DMS153 (cell line): ENCODE results near the gene TSNAXIP1.
"Not testable (repeated sequence)": the region's sequence is repeated elsewhere in the genome, so short reads cannot be mapped to it uniquely, and the experiment has no call there.

Experiments
- DNase-seq: peaks from one replicate; lab custom pipeline; 2025; lab: John Stamatoyannopoulos, UW

The TSNAXIP1 gene

DNA sequence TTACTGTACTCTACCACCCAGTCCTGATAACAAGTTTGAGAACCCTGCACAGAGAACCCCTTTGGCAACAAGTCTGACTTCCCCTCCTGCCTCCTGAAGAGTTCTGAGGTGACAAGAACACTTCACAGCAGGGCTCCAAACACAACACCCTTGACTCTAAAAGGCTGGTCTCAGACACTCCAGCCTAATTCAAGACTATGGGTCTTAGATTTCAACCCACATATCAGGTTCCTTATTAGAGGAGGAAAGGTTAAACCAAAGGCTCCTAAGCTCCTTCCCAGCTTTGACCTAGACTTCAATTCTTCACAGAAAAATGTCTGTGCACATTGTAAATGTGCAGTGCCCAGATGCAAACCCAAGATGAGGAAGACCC is 23.4 kb upstream of the TSNAXIP1 start:
- DNase-seq: no peak

DNA sequence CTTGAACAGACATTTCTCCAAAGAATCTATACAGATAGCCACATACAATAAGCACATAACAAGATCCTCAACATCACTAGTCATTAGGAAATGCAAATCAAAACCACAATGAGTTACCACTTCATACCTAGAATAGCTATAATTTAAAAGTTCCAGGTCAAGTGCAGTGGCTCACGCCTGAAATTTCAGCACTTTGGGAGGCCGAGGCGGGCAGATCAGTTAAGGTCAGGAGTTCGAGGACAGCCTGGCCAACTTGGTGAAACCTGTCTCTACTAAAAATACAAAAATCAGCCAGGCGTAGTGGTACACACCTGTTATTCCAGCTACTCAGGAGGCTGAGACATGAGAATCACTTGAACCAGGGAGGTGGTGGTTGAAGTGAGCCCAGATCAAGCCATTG is 20.2 kb upstream of the TSNAXIP1 start:
- no peak for DNase-seq

DNA sequence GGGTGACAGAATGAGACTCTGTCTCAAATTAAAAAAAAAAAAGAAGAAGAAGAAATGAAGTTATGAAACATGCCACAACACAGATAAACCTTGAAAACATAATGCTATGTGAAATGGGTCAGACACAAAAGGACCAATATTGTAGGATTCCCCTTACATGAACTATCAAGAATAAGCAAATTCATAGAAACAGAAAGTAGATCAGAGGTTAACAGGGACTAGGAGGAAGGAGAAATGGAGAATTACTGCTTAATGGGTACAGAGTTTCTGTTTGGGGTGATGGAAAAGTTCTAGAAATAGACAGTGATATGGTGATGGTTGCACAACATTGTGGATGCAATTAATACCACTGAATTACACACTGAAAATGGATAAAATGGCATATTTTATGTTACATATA is 16.6 kb upstream of the TSNAXIP1 start:
- DNase-seq: no peak

DNA sequence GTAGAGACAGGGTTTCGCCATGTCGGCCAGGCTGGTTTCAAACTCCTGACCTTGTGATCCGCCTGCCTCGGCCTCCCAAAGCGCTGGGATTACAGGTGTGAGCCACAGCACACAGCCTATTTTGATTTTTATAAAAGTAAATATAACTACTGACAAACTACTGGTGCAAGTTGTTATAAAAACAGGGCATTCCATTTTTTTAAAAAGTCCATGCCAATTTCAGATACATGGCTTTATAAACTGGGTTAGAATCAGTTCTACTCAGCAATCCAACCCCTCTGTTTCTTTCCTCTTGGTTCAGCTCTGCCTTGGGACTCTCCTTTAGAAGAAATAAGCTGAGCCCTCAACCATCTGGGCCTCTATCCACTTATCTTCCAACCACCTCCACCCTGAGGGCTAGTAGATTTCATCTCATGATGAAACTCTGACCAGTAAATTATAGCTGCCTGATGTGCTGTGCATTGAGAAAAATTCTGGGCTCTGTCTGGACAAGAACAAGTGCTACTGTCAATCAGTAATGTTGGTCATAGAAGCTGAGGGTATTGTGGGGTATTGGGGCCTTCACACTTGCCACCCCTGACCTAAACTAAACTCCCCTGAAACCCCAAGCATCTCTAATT is 10.5 kb upstream of the TSNAXIP1 start:
- DNase-seq: no peak

DNA sequence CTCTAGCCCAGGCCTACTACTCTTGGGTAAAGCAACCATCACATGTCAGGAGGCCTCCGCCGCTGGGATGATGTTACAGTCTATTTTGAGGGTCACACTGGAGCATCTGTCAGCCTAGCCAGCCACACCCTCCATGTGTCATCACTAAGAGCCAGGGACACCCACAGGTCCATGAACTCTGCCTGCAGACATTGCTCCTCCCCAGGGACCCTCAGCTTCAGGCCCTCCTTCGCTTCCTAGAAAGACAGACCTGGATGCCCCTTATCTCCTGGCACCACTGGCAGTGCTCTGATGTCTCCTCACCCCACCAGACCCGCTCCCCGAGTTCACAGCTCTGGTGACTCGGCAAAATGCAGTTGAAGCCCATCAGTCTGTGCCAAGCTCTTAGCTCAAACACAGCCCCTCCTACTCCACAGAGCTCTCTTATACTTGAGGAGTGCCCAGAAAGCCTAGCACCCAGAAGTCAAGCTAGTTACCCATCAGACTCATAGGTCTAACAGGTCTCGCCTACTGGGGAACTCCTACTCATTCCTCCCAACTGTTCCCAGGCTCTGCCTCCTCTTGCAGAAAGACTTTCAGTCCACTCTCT is 6.3 kb upstream of the TSNAXIP1 start:
- no peak for DNase-seq

DNA sequence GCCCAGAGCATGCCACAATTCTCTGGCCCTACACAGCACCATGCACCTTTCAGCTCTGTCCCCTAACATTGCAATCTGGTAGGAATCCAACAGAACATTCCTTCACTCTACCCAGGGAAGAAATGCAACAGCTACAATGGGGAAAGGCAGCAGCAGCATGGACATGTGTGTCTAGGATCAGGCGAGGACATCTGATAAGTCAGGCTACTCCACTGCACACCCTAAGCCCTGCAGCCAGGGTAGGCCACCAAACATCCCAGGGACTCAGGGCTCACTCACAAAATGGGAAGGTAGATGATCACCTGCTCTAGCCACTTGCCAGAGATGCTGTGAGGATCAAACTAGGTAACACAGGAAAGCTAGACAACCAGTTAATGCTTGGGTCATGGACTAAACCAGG is 5.4 kb upstream of the TSNAXIP1 start:
- DNase-seq: no peak

DNA sequence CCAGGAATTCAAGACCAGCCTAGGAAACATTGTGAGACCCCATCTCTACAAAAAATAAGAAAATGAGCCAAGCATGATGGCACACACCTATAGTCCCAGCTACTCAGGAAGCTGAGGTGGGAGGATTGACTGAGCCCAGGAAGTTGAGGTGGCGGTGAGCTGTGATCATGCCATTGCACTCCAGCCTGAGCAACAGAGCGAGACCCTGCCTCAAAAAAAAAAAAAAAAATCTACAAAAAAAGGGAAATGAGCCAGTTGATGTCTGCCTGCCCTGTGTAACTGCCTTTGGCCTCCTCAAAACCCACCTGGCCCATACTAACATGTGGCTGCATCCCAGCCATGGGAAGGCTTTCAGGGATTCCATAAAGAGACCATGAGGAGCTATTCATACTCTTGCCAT is 4.8 kb upstream of the TSNAXIP1 start:
- DNase-seq: no peak

DNA sequence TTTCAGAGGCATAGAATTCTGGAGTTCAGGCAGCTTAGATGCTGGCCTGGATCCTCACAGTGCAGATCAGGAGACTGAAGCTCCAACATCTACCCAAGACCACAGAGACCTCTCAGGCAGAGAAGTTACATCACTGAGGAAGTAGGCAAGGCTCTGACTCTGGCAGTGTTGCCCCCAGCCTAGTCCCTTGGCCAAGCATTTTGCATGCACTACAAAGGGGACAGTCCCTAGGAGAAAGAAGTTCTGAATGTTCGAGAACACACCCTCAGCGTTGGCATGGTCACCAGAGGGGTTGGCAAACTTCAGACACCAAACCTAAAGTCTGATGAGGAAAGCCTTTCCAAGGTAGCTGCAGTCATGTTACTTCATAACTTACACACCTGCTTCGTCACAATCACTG is 2.8 kb upstream of the TSNAXIP1 start:
- DNase-seq: no peak

DNA sequence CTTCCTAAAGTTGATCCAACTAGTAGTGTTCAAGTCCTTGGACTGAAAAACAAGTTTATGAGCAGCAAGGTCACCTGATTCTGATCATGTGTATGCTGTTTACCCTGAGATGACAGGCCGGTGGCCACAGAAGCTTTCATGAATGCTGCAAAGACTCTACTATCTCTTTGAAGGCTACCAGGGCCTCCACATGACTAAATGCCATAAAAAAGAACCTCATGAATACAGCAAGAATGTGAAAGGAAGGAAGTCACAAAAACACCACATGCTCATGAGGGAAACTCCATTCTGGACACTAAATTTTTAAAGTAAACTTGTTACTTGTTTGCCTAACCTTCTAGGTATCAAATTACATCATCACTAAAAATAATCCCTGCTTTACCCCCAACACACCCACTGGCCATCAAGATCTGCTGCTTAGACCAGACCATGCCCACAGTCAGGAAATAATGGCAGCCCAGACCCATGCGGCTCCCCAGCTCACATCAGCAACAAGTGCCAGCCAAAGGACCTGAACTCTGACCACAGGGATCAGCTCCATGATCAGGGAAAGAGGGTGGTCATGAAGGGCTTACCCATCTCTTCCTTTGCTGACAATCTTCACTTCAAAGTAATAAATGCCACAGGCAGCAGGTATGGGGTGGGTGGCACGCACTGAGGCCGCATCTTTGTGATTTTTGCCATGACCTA is 1.7 kb upstream of the TSNAXIP1 start:
- DNase-seq: no peak

DNA sequence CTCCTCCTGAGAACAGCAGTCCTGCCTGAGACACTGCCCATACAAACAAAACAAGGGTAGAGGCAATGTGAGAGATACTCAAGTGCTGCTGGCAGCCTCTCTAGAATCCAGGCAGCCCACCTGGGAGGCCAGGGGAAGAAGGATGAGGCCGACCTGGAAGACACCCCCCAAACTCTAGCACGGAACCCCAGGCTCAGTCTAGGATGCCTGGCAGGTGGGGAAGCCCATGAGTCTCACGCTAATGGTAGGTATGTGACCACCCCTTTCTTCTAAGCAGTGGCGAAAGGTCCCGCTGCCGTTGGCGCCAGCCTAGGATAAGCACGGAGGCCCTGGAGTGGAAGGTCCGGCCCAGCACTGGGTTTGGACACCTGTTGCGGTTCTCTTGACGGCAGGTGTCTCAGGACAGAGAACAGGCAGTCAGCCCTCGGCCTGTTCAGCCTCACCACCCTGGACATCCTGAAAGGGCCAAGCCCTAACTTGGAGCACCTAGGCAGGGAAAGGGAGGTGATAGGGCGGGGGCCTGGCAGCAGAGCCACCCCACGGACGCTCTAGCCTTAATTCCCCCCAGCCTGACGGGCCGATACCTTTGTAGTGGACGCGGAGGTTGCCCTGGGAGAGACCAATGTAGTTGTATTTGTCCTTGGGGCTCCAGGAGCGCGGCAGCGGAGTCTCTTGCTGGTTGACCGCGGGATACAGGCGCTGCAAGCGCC is 816 bp upstream of the TSNAXIP1 start:
- no peak for DNase-seq

DNA sequence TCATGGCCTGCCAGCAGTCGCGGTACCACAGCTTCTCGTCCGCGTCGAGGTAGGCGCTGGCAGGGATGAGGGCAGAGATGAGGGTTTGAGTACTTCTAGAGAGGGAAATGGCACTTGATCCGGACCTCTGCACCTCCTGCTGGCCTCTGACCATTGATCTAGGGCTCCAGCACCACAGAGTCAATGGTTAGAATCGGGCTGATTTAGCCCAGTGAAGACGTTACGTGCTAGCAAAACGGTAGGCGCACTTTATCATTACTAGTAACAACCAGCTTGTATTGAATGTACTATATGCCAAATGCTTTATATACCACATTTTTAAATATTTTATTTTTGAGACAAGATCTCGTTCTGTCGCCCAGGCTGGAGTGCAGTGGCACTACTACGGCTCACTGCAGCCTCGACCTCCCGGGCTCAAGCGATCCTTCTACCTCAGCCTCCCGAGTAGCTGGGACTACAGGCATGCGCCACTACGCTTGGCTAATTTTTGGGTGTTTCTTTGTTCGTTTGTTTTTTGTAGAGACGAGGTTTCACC is 526 bp downstream of the TSNAXIP1 start:
- DNase-seq: no peak

DNA sequence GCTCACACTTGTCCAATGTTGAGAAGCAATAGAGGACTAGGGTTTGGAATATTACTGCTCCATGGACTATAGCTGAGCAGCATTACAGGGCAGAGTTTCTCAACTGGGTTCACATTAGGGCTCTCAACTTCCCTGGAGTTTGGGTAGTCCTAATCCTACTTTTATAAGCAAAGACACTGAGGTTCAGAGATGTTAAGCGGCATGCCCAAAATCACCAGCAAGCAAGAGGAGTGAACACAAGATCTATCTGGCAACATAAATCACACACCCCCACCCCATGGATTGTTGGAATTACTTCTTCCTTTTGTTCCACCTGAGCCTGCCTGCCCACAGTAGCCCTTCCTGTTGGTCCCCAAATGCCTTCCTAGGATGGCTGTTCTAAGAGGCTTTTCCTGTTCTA is 5.2 kb downstream of the TSNAXIP1 start:
- no peak for DNase-seq

DNA sequence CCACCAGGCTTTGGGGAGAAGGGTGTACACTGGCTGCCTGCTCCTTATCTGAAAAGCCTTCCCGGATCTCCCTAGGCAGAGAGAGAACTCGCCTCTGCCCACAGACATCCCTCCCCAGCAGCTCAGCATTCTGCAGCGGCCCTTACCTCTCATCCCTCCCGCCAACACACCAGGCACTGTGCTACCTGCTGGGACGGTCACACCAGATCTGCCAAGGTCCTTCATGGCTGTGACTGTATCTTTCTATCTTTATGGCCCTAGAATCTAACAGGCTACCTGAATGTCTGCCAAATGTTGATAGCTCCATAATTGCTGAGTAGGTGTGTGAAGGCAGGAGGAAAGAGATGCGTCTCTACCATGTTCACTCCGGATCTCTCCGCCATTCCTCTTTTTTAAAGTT is 7.9 kb downstream of the TSNAXIP1 start:
- DNase-seq: no peak

DNA sequence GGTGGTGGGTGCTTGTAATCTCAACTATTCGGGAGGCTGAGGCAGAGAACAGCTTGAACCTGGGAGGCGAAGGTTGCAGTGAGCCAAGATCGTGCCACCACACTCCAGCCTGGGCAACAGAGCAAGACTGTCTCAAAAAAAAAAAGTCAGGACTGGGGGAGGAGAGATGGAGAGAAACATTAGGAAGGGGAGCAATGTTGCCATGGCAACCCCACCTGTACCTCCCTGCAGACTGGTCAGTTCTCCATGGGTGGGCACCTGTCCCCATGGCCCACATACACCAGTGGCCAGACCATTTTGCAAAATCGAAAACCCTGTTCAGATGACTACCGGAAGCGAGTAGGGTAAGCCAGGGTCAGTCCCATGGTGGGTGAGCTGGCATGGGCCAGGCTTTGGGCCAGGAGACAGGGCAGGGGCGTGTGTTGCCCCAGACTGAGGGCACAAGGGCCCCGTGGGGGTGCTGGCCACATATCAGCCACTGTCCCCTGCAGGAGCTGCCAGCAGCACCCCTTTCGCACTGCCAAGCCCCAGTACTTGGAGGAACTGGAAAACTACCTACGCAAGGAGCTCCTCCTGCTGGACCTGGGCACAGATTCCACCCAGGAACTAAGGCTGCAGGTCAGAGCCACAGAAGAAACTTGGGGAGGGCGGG is 14.0 kb downstream of the TSNAXIP1 start:
- DNase-seq: no peak

DNA sequence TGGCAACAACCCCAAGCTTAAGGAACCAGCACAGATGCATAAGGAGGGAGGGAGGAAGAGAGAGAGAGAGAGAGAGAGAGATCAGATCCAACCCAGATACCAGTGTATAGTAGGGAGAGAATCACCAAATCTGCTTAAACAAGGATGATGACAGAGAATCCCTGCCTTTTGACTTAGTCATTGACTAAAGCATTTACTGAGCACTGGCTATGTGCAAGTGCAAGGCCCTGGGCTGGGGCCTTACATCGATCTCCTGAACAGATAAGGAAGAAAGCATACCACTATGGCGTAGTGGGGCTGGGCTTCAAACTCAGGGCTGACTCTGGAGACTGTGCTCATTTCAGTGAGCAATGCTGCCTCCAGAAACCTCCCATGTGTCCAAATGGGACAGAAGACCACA is 15.8 kb downstream of the TSNAXIP1 start:
- DNase-seq: no peak

DNA sequence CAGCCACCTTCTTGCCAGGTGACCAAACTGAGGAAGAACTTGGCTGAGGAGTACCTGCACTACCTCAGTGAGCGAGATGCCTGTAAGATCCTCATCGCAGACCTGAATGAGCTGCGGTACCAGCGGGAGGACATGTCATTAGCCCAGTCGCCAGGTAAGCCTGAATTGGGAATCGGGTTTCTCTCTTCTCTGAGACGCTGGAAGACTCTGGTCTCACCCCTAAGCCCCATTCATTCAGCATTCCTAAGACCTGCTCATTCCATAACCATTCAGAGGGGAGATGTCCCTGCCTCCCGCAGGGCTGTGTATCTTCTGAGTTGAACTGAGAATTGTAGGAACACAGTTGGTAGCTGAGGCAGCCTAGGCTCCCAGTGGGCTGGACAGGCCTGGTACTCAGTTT is 18.4 kb downstream of the TSNAXIP1 start:
- no peak for DNase-seq

DNA sequence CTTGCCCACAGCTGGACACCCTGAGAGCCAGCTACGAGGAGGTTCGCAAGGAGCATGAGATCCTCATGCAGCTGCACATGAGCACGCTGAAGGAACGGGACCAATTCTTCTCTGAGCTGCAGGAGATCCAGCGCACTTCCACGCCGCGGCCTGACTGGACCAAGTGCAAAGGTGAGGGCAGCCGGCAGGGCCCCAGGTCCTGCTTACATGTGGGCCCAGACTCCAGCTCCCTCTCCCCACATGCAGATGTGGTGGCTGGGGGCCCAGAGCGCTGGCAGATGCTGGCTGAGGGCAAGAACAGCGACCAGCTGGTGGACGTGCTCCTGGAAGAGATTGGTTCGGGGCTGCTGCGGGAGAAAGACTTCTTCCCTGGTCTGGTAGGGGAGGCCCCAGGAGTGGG is 19.2 kb downstream of the TSNAXIP1 start:
- DNase-seq: no peak

DNA sequence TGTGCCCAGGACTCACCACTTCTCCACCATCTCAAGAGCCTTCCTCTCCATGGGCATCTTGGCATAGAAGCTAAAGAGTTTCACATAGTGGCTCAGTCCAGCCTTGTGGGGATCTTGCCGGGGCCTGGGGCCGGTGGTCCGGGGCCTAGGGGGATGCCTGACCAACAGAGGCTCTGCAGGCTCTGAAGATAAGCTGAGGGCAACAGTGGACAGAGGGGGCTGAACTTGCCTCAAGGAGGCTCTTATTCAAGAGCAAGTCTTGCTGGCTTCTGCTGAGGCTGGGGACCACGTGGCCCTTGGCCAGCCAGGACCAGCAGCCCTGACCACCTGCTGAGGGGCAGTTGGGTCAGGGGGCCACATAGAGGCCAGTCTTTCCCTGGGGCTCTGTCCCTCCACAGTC is 22.0 kb downstream of the TSNAXIP1 start:
- no peak for DNase-seq

DNA sequence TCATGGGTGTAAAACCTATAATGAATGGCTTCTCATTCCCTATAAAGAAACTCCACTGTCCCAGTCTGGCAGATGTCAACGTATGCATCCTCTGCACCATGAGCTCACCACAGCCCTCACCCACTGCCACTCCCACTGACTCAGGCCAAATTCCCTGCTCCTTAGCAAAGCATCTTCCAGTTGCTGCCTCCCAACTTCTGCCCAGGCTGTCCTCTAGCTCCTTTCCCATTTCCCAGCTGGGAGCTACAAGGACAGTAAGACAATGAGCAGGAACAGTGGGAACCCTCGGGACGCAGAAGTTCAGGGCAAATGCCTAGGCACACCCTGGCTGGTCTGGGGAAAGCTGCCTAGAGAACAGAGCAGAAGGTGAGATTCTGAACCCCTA is 26.3 kb downstream of the TSNAXIP1 start:
- no peak for DNase-seq

DNA sequence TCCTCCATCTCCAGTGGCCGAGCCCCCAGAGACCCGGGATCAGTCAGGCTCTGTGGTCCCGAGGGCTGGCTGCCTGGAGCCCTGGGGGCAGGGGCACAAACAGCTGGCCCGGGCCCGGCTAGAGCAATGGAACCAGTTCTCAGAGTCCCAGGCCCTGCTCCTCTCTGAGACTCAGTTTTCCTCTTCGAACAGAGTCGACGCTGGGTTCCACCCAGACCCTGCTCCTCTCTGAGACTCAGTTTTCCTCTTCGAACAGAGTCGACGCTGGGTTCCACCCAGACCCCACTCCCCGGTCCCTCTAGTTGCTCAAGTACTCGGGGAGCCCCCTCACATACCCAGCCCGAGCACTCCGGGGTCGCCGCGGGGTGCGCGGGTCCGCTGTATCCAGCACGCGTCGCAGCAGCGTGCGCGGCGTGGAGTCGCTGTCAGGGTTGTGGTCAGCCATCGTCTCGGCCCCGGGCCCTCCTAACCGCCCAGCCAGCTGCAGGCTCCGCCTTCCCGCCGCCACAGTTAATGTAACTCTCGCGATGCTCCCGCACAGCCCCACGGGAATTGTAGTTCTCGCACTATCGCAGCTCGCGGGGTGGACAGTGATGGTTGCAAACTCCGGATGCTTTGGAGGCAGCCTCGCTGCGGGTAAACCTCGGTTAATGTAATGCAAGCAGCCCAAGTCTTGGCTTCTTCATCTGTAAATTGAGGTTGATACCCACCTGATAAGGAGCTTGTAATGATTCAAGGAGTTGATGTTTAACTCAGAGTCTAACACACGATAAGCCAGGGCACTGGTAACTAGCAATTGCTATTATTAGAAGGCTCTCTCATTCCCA is 26.9 kb downstream of the TSNAXIP1 start:
- peak; percentile 59 for DNase-seq

DNA sequence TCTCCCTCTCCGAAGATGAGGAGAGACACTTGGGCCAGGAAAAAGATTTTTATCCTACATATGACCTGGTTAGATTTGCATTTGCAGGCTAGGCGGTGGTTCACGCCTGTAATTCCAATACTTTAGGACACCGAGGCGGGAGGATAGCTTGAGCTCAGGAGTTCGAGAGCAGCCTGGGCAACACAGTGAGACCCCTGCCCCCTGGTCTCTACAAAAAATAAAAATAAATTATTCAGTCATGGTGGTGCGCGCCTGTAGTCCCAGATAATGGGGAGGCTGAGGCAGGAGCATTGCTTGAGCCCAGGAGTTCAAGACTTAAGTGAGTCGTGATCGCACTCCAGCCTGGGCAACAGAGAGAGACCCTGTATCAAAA is 27.5 kb downstream of the TSNAXIP1 start:
- no peak for DNase-seq

DNA sequence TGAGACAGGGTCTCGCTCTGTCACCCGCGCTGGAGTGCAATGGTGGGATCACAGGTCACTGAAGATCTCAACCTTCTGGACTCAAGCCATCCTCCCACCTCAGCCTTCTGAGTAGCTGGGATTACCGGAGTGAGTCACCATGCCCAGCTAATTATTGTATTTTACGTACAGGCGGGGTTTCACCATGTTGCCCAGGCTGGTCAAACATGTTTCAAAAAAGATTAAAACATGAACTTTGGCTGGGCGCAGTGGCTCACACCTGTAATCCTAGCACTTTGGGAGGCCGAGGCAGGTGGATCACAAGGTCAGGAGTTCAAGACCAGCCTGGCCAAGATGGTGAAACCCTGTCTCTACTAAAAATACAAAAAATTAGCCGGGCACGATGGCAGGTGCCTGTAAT is 30.5 kb downstream of the TSNAXIP1 start:
- not testable (repeated sequence) for DNase-seq
